Heart left ventricle (tissue), 16 donors: ENCODE results near the gene DUSP1. TPM values are rescaled to one million over a fixed set of nuclear protein-coding genes. Genes with fewer than 3 reads are reported as not detected.

Experiments used
- ATAC-seq, 4 donors: fragments of 200-7000 bp; cut with Tn5 transposase; one replicate each; pipeline ENCODE4 v1.9.1; 2020 to 2022; ENCODE audit warnings: moderate library complexity in 4 of 4, mild to moderate bottlenecking in 3 of 4, moderate number of reproducible peaks in 1 of 4
- DNase-seq, 5 donors: peaks; one replicate each; pipeline ENCODE4 v3.0.0-alpha.2; 2020
- H3K27ac ChIP-seq, 12 donors: fragments of 200-600 bp; sonication (generic) in 4 of 12; one replicate each; pipeline versions ENCODE4 v1.5.0 to v1.8.0; 2016 to 2022; ENCODE audit warnings: mild to moderate bottlenecking in 2 of 12
- H3K27me3 ChIP-seq, 9 donors: fragments of 200-600 bp; sonication (generic) in 2 of 9; one replicate each; pipeline versions ENCODE4 v1.5.1 to v1.8.0; 2016 to 2022; ENCODE audit warnings: mild to moderate bottlenecking in 3 of 9
- H3K36me3 ChIP-seq, 9 donors: fragments of 200-600 bp; sonication (generic) in 2 of 9; one replicate each; pipeline versions ENCODE4 v1.5.0 to v1.8.0; 2018 to 2022; ENCODE audit warnings: mild to moderate bottlenecking in 2 of 9
- H3K4me1 ChIP-seq, 12 donors: fragments of 200-600 bp; sonication (generic) in 4 of 12; one replicate each; pipeline versions ENCODE4 v1.5.0 to v1.8.0; 2016 to 2022; ENCODE audit warnings: mild to moderate bottlenecking in 3 of 12
- H3K4me3 ChIP-seq, 12 donors: fragments of 200-600 bp; sonication (generic) in 4 of 12; one replicate each; pipeline versions ENCODE4 v1.5.0 to v1.8.0; 2017 to 2022; ENCODE audit warnings: mild to moderate bottlenecking in 9 of 12, moderate library complexity in 4 of 12
- H3K9me3 ChIP-seq, 12 donors: fragments of 200-600 bp; sonication (generic) in 4 of 12; one replicate each; pipeline versions ENCODE4 v1.5.0 to v1.8.0; 2016 to 2022; ENCODE audit warnings: mild to moderate bottlenecking in 1 of 12
- CTCF ChIP-seq, 12 donors: fragments of 200-600 bp; sonication (generic) in 4 of 12; IDR thresholded peaks; one replicate each; pipeline versions ENCODE4 v1.5.0 to v1.8.0; 2018 to 2022; ENCODE audit warnings: antibody characterized with exemption in 12 of 12, mild to moderate bottlenecking in 5 of 12
- POLR2A ChIP-seq, 2 donors: fragments of 450-650 bp; IDR thresholded peaks; one replicate each; pipeline ENCODE4 v1.6.1; 2017; ENCODE audit warnings: antibody characterized with exemption in 2 of 2, mild to moderate bottlenecking in 2 of 2, moderate library complexity in 2 of 2
- WGBS, 4 donors: extraction: QIAGEN DNeasy Blood & Tissue Kit in 2 of 4; methylation state at CpG; one replicate each; pipeline versions ENCODE4 v1.1.5 to v1.1.7; 2013 to 2018; 5-methylcytosine and 5-hydroxymethylcytosine counted together
- intact Hi-C, 10 donors: fragments of 100-400 bp; cut with DNase I; formaldehyde crosslinking; loops; one replicate each; pipeline versions ENCODE4 v1.11.1 to v1.14.2; 2022
- polyA plus RNA-seq, 2 donors: library from polyadenylated mRNA; stranded (reverse); fragments of 200-250 nt; gene quantifications; one replicate each; pipeline ENCODE4 v1.2.3, GENCODE V29; 2013
- total RNA-seq, 9 donors: library from RNA; depleted of rRNA in 2 of 9; stranded (reverse); fragments of >200 nt in 2 of 9; fragmentation: NEBNext Ultra II Directional in 3 of 9; extraction: Animal tissue kit (Norgen Biotek cat#: 25700) in 3 of 9; gene quantifications; one replicate each; pipeline versions ENCODE4 v1.1.0 to v1.2.4, GENCODE V29; 2016 to 2023
- donor health status: ischemic (EF 13 %, LVEDD 7.1; RV severe dilation, severe dysfunction).
- donor health status: healthy with polysubstance abuse.
- donor health status: DM: no; HTN: yes; CAD: no.
- donor health status: DM: no; HTN: no; CAD: no.
- donor health status: ischemic (EF 25% LVEDD 6.9; RV normal size, moderate dysfunction).
- donor health status: ischemic (EF 25% LVEDD 5.7; RV mildly dilated, moderate dysfunction).
- donor health status: healthy.
- donor health status: DM: yes; HTN: yes; CAD: no.
- donor health status: ischemic (EF 35%, LVEDD 5.7; RV mildly dilated, moderate dysfunction).
- donor health status: nonischemic (EF 11% LVEDD 7.7; RV severe dilation, severe dysfunction).
- donor health status: DM: yes; HTN: yes; CAD: no.
- donor health status: PGD.
- donor health status: ischemic (EF 29% LVEDD 5.4; RV normal size, mild dysfunction).
- donor health status: nonischemic (EF 23%, LVEDD 6.1; RV moderate dilation, normal function).

DUSP1 gene
- total and polyA plus RNA-seq, 11 donors, result 24.3 to 335 (median 78.2) TPM

GRCh38 chr5:172772112-172772906, 1.3 kb upstream of the DUSP1 start:
- WGBS, 4 donors, result 13 to 22% (median 19%) methylated on average over 43 to 50 of the region's 50 CpGs
- Histone ChIP-seq H3K36me3 (peaks cover 20 to 28% (median 27%) of the 10 kb centered on the region in 9 donors), H3K27me3 (no peaks in the 10 kb centered on the region), H3K4me1 (peaks cover 0 to 82% (median 15%) of the 10 kb centered on the region in 12 donors), H3K4me3 (peak overlapping the region; percentile 5 to 98 (median 86)), H3K27ac (peak overlapping the region; percentile 95 to 100 (median 100)), H3K9me3 (no peaks in the 10 kb centered on the region)
- ATAC-seq (peak; percentile 30 to 40 (median 32)), DNase-seq (peak; percentile 83 to 95 (median 91))
- intact Hi-C loops, result loop anchor here (1.0 to 10.0 kb wide), 14 partner anchors 22 to 160 kb away; partner anchors contain the start of gene ERGIC1 (in 1 of the 10)
- TF ChIP-seq POLR2A (IDR thresholded peaks at IDR 0.05) (peak in 1 of 2 donors; percentile 47), CTCF (IDR thresholded peaks at IDR 0.05) (peak in 11 of 12 donors; percentile 81 to 91 (median 88))

GRCh38 chr5:172771439-172772111, 580 bp upstream of the DUSP1 start:
- H3K27ac ChIP-seq, result peak overlapping the region; percentile 95 to 100 (median 100)
- H3K4me1 ChIP-seq, result peaks cover 0 to 82% (median 18%) of the 10 kb centered on the region in 12 donors
- WGBS, 4 donors, result 1 to 2% (median 1%) methylated on average over 16 to 40 of the region's 40 CpGs
- H3K9me3 ChIP-seq, result no peaks in the 10 kb centered on the region
- intact Hi-C loops, result loop anchor here (1.0 to 10.0 kb wide), 22 partner anchors 23 to 161 kb away; partner anchors contain the start of gene ERGIC1 (in 2 of the 10)
- peaks cover 20 to 36% (median 29%) of the 10 kb centered on the region in 9 donors for H3K36me3 ChIP-seq
- DNase-seq (no peak), ATAC-seq (peak in 2 of 4 donors; percentile 0 to 11)
- peak in 1 of 12 donors; percentile 77 for TF ChIP-seq CTCF (IDR thresholded peaks at IDR 0.05)
- TF ChIP-seq POLR2A (IDR thresholded peaks at IDR 0.05), result no peak
- H3K27me3 ChIP-seq, result no peaks in the 10 kb centered on the region
- H3K4me3 ChIP-seq, result peak overlapping the region; percentile 5 to 98 (median 86)

- intact Hi-C loops, result loop anchor here (2.0 to 10.0 kb wide), 18 partner anchors 22 to 162 kb away; partner anchors contain the start of gene ERGIC1 (in 2 of the 10)
- peak overlapping the region; percentile 95 to 100 (median 100) for H3K27ac ChIP-seq
- H3K27me3 ChIP-seq, result no peaks in the 10 kb centered on the region
- ATAC-seq (no peak), DNase-seq (peak in 1 of 5 donors; percentile 54)
- H3K36me3 ChIP-seq, result peaks cover 20 to 36% (median 29%) of the 10 kb centered on the region in 9 donors
- peaks cover 3 to 82% (median 29%) of the 10 kb centered on the region in 12 donors for H3K4me1 ChIP-seq
- TF ChIP-seq POLR2A (IDR thresholded peaks at IDR 0.05) (no peak), CTCF (IDR thresholded peaks at IDR 0.05) (no peak)
- no peaks in the 10 kb centered on the region for H3K9me3 ChIP-seq
- WGBS, 4 donors, result 0% methylated on average over 23 to 29 of the region's 29 CpGs
- H3K4me3 ChIP-seq, result peak overlapping the region; percentile 66 to 98 (median 88)
Measured at GRCh38 chr5:172770374-172770674, 671 bp downstream of the DUSP1 start.
